Cardiac fibroblast (primary cell): Measurements from ENCODE around the gene EFCAB5.

Source experiments
- DNase-seq, 2 donors: peaks; one replicate each; pipeline versions ENCODE4 v3.0.0 to v3.0.0-alpha.2; 2010; ENCODE audit warnings: low read depth in 2 of 2
- H3K4me3 ChIP-seq, 2 donors: replicated peaks in 1 of 2; 1 replicate in 1 of 2; 2 replicates in 1 of 2; pipeline ENCODE4 v1.5.1; 2011; ENCODE audit warnings: low read depth in 2 of 2, low read length in 2 of 2, mild to moderate bottlenecking in 2 of 2, moderate library complexity in 1 of 2
- CTCF ChIP-seq: IDR thresholded peaks from one replicate; pipeline ENCODE4 v1.5.1; 2011; ENCODE audit warnings: low read depth, mild to moderate bottlenecking, low read length, inconsistent platforms

Gene EFCAB5

GRCh38 chr17:29909236-29910003 is 32.0 kb upstream of the EFCAB5 start:
- peak in 1 of 2 donors; percentile 47 for DNase-seq
- no peak for TF ChIP-seq CTCF
- H3K4me3 ChIP-seq = no peak overlapping the region

DNA sequence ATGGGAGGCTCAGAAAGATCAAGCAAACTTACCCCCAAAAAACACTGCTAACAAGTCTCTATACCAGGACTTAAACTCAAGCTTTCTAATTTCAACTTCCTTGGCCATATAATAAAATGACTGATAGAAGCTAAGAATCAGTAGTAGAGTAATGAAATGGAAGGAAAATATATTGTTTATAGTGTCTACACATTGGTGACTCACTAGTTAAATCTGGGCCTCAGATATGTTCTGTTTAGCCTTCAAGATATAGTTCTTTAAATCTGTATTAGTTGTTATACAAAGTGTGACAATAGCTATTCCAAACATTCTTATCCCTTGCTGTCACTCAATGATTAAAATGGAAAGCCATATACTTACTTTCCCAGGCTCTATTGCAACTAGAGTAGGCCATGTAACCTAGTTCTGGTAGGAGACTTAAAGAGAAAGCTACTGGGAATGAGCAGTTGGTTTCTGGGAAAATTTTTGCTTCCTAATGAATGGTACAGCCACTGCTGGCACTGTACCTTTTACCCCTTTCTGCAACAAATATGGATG is 29.7 kb upstream of the EFCAB5 start:
- TF ChIP-seq CTCF = no peak
- H3K4me3 ChIP-seq = no peak overlapping the region
- peak in 1 of 2 donors; percentile 5 for DNase-seq

- DNase-seq = no peak
- no peak overlapping the region for H3K4me3 ChIP-seq
- no peak for TF ChIP-seq CTCF
Observed at GRCh38 chr17:29914819-29915537, 26.5 kb upstream of the EFCAB5 start.

DNA sequence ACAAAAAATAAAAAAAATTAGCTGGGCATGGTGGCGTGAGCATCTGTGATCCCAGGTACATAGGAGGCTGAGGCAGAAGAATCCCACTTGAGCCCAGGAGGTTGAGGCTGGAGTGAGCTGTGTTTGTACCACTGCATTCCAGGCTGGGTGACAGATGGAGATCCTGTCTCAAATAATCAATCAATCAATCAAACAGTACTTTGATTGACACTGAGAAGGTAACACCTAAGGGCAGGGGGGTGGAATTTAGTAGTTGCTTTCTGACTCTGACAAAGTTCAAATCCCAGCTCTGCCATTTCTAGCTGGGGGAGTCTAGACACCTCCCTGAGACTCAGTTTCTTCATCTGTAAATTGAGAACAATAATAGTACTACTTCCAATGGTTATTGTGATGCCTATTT is 23.4 kb upstream of the EFCAB5 start:
- no peak for TF ChIP-seq CTCF
- H3K4me3 ChIP-seq = no peak overlapping the region
- no peak for DNase-seq

- no peak overlapping the region for H3K4me3 ChIP-seq
- DNase-seq = peak; percentile 29 to 74
- no peak for TF ChIP-seq CTCF
Observed at GRCh38 chr17:29918922-29919856, 22.2 kb upstream of the EFCAB5 start.

GRCh38 chr17:29924786-29925185 is 16.6 kb upstream of the EFCAB5 start:
- TF ChIP-seq CTCF = no peak
- no peak overlapping the region for H3K4me3 ChIP-seq
- no peak for DNase-seq
